ENCODE data around the gene SPIC. TPM values are rescaled to one million over a fixed set of nuclear protein-coding genes. Genes with fewer than 3 reads are reported as not detected.

The SPIC gene
- not detected for total RNA-seq

DNA sequence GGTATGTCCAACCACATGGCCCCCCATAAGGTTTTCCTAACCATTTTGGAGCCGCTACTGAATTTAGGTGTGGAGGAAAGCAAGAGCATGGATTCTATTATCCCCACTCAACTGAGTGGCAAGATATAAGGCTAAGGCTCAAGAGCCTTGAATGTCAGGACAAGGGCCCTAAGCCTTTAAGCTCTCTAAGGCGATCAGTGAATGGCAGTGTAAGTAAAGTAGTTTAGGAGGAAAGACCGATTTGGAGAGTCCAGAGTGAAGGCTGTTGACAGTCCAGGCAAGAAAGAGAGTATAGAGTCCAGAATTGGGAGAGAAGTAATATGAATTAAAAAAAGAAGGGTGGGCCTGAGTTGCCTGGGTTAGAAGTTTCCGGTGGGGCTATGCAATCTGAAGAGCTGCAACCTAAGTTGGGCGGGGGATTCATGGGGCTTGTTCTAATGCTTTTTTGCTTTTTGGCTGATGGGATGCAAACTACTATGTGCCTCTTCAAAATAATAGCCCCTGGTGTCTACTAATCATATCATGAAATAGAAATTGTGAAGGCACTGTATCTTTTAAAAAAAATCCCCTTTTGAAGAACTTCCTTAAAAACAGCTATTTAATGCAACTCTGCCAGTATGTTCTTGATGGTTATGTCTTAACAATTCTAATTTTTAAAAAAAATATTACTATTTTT, at the start of gene SPIC:
Gene SPIC (plus strand): TSS at position 626 of the 676 bp plus-strand sequence. CDS start 1,569 bp downstream, outside the sequence.
- no peak for DNase-seq (ENCODE audit: extremely low spot score)
- intact Hi-C loops (cut with DNase I) = no loop called here
- no peaks in the 10 kb centered on the region for H3K9me3 ChIP-seq
- WGBS = 76% methylated on average over 4 of the region's 5 CpGs
- H3K4me3 ChIP-seq = no peak within 1 kb of the TSS
- TF ChIP-seq CTCF (IDR thresholded peaks at IDR 0.05) (no peak), POLR2AphosphoS5 (IDR thresholded peaks at IDR 0.05) (no peak), POLR2A (IDR thresholded peaks at IDR 0.05; ENCODE audit: low read depth) (no peak)
- H3K36me3 ChIP-seq = no peaks in the 10 kb centered on the region
- no peaks in the 10 kb centered on the region for H3K27me3 ChIP-seq
- no peaks in the 10 kb centered on the region for H3K4me1 ChIP-seq
- H3K27ac ChIP-seq (replicated peaks in 1 of 4) = no peak within 1 kb of the TSS

- Histone ChIP-seq H3K4me3 (no peak overlapping the region), H3K27ac (replicated peaks in 1 of 4) (no peak overlapping the region), H3K4me1 (no peaks in the 10 kb centered on the region), H3K27me3 (no peaks in the 10 kb centered on the region), H3K36me3 (no peaks in the 10 kb centered on the region), H3K9me3 (no peaks in the 10 kb centered on the region)
- intact Hi-C loops (cut with DNase I) = no loop called here
- WGBS = 54% methylated on average over 2 of the region's 2 CpGs
- DNase-seq (ENCODE audit: extremely low spot score) = no peak
- TF ChIP-seq POLR2AphosphoS5 (IDR thresholded peaks at IDR 0.05) = no peak
- no peak for TF ChIP-seq POLR2A (IDR thresholded peaks at IDR 0.05; ENCODE audit: low read depth)
- no peak for TF ChIP-seq EP300 (IDR thresholded peaks at IDR 0.05)
- no peak for TF ChIP-seq CTCF (IDR thresholded peaks at IDR 0.05)
Measured at GRCh38 chr12:101430456-101430855, 44.7 kb upstream of the SPIC start.

DNA sequence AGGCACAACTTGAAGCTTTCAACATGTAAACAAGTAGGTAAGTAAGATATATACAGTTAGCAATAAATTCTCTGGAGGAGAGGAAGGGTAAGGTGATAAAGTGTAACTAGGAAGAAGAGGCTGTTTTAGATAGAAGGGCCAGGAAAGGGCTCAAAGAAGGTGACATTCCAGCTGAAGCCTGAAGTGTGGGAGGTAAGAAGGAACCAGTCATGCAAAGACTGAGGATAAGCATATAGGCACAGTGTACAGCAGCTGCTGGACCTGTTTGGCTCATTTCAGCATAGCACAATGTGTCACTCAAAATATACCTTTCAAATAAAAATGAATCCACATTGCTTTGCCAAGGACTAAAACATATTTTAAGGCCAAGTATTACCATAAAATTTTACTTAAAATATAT, 39.0 kb upstream of the SPIC start:
- TF ChIP-seq CTCF (IDR thresholded peaks at IDR 0.05) (no peak), POLR2AphosphoS5 (IDR thresholded peaks at IDR 0.05) (no peak), POLR2A (IDR thresholded peaks at IDR 0.05; ENCODE audit: low read depth) (no peak), EP300 (IDR thresholded peaks at IDR 0.05) (no peak)
- DNase-seq (ENCODE audit: extremely low spot score) = no peak
- H3K27ac ChIP-seq (replicated peaks in 1 of 4) = no peak overlapping the region
- no peaks in the 10 kb centered on the region for H3K9me3 ChIP-seq
- no peak overlapping the region for H3K4me3 ChIP-seq
- no peaks in the 10 kb centered on the region for H3K36me3 ChIP-seq
- intact Hi-C loops (cut with DNase I) = no loop called here
- no peaks in the 10 kb centered on the region for H3K4me1 ChIP-seq
- H3K27me3 ChIP-seq = no peaks in the 10 kb centered on the region

DNA sequence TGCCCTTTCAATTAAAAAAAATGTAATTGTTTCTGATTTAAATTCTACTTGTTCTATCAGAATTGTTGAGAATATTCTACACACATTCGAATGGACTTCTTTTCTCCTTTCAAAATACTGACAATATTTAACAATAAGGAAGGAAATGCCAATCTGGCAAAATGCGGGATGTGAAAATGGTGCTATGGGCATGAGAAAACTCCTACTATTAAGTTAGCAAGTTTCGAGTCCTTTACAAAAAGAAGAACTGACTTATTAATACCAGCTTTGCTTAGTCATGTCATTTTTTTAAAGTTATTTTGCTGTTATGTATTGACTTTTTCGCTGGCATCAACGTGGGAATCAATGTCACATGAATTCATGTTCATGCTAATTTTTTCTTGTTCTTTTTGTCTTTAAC, 35.9 kb upstream of the SPIC start:
- Histone ChIP-seq H3K9me3 (no peaks in the 10 kb centered on the region), H3K4me1 (no peaks in the 10 kb centered on the region), H3K36me3 (no peaks in the 10 kb centered on the region), H3K27ac (replicated peaks in 1 of 4) (no peak overlapping the region), H3K4me3 (no peak overlapping the region), H3K27me3 (no peaks in the 10 kb centered on the region)
- no peak for DNase-seq (ENCODE audit: extremely low spot score)
- TF ChIP-seq POLR2AphosphoS5 (IDR thresholded peaks at IDR 0.05) (no peak), EP300 (IDR thresholded peaks at IDR 0.05) (no peak), POLR2A (IDR thresholded peaks at IDR 0.05; ENCODE audit: low read depth) (no peak), CTCF (IDR thresholded peaks at IDR 0.05) (no peak)
- intact Hi-C loops (cut with DNase I) = no loop called here
- 72% methylated on average over 5 of the region's 5 CpGs for WGBS

Data from esophagus muscularis mucosa (tissue), 4 donors.